Measurements from ENCODE around the gene EFHD2. TPM values are rescaled to one million over a fixed set of nuclear protein-coding genes. Genes with fewer than 3 reads are reported as not detected.

EFHD2 gene
- total RNA-seq, 1 donor, result 36.3 TPM

DNA sequence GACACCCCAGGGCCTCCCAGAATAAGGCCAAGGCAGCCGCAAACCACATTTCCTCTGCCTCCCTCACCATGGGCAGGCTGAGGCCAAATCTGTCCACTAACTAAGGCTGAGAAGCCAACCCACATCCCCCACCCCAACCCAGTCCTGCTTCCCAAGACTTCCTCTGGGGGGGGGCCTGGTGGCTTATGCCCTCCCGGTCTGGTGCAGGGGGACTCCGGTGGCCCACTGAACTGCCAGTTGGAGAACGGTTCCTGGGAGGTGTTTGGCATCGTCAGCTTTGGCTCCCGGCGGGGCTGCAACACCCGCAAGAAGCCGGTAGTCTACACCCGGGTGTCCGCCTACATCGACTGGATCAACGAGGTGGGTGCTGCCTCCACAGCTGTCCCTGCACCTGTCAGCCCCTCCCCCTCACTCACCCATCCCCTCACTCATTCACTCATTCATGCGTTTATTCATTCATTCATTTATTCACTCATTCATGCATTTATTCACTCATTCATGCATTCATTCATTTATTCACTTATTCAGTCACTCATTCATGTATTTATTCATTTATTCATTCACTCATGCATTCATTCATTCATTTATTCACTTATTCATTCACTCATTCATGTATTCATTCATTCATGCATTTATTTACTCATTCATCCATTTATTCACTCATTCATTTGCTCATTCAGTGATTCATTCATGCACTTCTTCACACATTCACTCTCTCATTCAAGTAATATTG, 35.9 kb downstream of the EFHD2 start:
- no peak for DNase-seq (ENCODE audit: low read depth)
- H3K4me3 ChIP-seq (ENCODE audit: low read depth, low read length), result no peak overlapping the region
- TF ChIP-seq, protein P1, sequence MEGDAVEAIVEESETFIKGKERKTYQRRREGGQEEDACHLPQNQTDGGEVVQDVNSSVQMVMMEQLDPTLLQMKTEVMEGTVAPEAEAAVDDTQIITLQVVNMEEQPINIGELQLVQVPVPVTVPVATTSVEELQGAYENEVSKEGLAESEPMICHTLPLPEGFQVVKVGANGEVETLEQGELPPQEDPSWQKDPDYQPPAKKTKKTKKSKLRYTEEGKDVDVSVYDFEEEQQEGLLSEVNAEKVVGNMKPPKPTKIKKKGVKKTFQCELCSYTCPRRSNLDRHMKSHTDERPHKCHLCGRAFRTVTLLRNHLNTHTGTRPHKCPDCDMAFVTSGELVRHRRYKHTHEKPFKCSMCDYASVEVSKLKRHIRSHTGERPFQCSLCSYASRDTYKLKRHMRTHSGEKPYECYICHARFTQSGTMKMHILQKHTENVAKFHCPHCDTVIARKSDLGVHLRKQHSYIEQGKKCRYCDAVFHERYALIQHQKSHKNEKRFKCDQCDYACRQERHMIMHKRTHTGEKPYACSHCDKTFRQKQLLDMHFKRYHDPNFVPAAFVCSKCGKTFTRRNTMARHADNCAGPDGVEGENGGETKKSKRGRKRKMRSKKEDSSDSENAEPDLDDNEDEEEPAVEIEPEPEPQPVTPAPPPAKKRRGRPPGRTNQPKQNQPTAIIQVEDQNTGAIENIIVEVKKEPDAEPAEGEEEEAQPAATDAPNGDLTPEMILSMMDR (IDR thresholded peaks at IDR 0.05; ENCODE audit: insufficient read depth, low read depth, low read length), result no peak

DNA sequence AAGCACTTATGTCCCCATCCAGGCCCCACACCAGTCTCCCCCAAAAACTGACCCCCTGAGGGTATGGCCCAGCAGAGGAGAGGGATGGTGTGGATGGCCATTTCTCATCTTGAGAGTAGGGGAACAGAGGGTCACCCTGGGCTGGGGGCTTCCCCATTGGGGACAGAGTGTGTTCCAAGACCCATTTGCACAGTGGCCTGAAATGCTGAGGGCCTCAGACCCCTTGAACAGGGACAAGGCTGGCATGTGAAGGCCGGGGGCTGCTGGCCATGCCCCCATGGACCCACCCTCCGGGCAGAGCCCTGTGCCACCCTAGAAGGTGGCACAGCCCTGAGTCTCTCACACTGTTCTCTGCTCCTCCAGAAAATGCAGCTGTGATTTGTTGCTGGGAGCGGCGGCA, 36.5 kb downstream of the EFHD2 start:
- no peak for DNase-seq (ENCODE audit: low read depth)
- TF ChIP-seq, protein P1 (IDR thresholded peaks at IDR 0.05; ENCODE audit: insufficient read depth, low read depth, low read length), result no peak
- no peak overlapping the region for H3K4me3 ChIP-seq (ENCODE audit: low read depth, low read length)

DNA sequence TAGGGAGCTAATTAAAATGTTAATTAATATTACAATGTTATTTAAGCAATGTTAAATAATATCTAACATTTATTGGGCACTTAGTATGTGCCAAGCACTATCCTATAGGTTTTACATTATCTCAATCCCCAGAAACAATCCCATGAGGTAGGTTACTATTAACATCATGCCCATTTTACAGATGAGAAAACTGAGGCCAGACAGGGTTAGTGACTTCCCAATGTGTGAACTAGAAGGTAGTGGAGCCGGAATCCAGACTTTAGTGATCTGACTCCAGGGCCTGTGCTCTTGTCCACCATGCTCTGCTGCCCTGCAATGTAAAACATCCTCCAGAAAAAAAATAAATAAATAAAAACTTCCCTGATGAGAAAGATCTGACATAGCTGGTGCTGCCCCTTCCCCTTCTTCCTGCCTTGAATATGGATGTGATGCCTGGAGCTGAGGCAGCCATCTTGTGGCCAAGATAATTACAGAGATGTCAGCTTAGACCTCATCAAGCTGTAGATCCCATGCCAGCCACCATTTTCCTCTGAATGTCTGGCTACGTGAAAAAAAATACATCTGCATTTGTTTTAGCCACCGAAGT, 39.3 kb downstream of the EFHD2 start:
- no peak for DNase-seq (ENCODE audit: low read depth)
- TF ChIP-seq, protein P1 (IDR thresholded peaks at IDR 0.05; ENCODE audit: insufficient read depth, low read depth, low read length), result no peak
- H3K4me3 ChIP-seq (ENCODE audit: low read depth, low read length), result no peak overlapping the region

DNA sequence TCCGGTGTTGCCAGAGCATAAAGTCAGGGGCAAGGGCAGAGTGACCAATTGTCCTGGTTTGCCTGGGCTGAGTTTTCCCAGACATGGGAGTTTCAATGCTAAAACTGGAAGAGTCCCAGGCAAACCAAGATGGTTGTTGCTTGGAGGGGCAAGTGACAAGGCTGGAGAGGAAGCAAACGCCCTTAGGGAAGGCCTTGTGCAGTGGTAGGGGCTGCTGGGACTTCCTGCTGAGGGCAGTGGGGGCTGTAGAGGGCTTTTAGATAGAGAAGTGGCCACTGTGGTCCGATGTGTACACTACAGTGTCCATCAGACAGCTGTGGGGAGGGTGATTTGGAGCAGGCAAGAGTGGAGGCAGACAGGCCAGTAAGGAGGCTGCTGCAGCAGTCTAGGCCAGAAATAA, 39.9 kb downstream of the EFHD2 start:
- DNase-seq (ENCODE audit: low read depth), result no peak
- TF ChIP-seq, protein P1 (IDR thresholded peaks at IDR 0.05; ENCODE audit: insufficient read depth, low read depth, low read length), result no peak
- H3K4me3 ChIP-seq (ENCODE audit: low read depth, low read length), result no peak overlapping the region

DNA sequence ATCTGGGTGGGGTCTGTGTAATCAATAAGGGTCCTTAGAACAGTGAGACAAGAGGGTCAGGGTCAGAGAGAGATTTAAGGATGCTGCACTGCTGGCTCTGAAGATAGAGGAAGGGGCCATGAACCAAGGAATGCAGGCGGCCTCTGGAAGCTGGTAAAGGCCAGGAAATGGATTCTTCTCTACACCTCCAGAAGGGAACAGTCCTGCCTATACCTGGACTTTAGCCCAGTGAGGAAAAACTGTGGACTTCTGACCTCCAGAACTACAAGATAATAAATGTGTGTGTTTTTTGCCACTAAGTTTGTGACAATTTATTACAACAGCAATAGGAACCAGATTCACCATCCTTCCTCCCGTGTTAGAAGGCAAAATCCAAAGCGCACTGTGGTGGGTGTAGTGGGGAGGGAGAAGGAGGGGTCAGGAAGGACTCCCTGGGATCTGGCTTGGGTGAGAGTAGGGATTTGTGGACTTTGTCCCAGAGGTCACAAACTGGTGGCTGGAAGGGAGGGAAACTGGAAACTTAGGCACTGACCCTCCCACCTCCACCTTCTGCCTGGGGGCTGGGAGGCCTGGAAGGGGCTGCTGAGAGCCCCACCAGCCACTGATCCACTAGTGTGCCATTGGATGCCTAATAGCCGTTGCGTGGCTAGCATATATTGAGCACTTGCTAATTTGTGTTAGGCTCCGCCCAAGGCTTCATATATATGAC, 41.5 kb downstream of the EFHD2 start:
- H3K4me3 ChIP-seq (ENCODE audit: low read depth, low read length), result no peak overlapping the region
- DNase-seq (ENCODE audit: low read depth), result no peak
- TF ChIP-seq, protein P1 (IDR thresholded peaks at IDR 0.05; ENCODE audit: insufficient read depth, low read depth, low read length), result no peak

DNA sequence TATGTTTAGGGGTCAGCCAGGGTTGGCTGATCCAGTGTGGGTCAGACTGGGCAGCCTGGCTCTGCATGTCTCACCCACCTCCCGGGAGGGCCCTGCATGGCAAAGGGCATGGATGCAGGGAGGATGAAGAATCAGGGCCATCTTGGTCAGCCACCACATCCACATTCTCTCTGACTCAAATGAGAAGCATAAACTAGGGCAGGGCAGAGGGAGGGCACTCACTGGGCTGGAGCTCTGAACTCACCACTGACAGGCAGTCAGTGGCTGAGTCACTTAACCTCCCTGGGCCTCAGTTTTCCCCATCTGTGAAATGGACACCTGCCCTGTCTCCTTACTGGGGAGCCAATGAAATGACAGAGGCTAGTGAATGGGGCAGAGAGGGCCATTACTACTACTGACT, 42.5 kb downstream of the EFHD2 start:
- TF ChIP-seq, protein P1 (IDR thresholded peaks at IDR 0.05; ENCODE audit: insufficient read depth, low read depth, low read length), result no peak
- no peak for DNase-seq (ENCODE audit: low read depth)
- H3K4me3 ChIP-seq (ENCODE audit: low read depth, low read length), result no peak overlapping the region
